COLO668 (cell line): ENCODE results near the gene PRM3.

Experiments
- DNase-seq: peaks from one replicate; lab custom pipeline; 2025; ENCODE audit not compliant: unreplicated experiment; lab: John Stamatoyannopoulos, UW

Gene PRM3

DNA sequence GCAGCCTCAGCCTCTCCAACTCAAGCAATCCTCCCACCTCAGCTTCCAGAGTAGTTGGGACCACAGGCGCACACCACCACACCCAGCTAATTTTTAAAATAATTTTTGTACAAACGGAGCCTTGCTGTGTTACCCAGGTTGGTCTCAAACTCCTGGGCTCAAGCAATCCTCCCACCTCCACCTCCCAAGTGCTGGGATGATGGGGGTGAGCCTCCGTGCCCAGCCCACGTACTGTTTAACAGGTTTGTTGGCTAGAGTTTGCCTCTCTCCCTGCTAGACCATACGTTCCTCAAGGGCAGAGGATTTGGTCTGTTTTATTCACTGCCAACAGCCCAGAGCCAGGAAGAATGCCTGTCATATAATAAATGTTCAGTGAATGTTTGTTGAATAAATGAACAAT lies 44.0 kb downstream of the PRM3 start:
- no peak for DNase-seq

DNA sequence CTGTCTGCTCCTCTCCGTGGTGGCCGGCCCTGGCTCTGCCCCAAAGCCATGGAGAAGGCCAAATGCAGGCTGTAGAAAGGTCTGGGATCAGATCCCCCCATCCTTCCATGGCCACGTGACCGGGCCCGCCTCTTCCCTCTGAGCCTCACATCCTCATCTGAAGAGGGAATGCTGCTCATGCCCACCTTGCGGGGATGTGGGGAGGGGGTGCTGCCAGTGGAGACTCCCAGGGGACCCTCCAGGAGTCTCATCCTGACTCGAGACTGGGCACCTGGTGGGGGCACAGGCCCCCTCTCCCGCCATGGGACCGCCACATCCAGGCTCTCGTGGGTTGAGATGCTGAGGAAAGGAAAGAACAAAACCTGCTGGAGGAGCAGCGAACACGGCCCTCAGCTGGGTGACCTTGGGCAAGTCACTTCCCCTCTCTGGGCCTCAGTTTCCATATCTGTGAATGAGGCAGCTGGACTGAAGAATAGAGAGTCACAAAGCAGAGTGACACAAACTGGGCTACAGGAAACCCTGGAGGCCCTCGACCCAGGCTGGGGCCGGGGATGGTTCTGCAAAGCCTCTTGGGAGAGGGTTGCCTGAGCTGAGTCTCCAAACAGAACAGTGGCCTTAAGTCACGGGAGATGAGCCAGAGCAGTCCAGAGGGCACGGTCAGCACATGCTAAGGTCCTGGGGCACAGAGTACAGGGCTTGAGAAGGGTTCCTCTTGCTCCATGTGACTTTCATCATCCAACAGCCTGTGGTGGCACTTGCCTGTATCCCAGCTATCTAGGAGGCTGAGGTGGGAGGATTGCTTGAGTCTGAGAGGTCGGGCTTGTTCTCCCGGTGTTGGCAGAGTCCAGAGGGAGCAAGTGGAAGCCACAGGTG lies 47.5 kb downstream of the PRM3 start:
- no peak for DNase-seq

DNA sequence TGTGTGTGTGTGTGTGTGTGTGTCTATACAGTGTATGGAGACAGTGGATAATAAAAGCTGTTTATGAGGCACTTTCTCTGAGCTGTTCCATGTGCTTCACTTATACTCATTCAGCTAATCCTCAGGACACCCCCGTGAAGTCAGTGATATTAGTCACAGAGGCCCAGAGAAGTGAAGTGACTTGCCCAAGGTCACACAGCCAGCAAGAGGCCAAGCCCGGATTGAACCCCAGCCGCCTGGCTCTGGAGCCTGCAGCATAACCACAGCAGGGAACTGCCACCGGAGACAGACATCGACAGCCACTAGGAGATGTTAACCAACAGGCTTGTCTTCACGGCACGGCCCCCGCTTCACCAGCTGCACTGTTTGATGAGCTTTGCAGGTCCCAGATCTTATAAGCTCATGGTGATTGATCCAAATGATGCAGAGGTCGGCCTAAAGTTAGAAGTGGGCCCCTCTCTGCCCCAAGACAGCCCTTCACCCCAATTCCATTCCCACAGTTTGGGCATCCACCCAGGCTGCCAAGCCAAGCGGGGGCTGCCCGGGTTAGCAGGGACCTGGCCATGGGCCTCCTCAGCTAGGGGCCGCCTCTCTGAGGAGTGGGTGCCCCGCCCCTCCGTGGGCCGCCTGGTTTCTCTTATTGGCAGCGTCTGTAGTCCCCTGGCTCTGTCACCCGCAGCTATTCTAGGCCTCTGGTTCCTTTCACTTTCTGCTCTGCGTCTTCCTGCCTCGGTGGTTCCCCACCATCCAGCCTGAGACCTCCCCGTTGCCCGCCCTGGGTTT lies 48.3 kb downstream of the PRM3 start:
- DNase-seq: no peak

DNA sequence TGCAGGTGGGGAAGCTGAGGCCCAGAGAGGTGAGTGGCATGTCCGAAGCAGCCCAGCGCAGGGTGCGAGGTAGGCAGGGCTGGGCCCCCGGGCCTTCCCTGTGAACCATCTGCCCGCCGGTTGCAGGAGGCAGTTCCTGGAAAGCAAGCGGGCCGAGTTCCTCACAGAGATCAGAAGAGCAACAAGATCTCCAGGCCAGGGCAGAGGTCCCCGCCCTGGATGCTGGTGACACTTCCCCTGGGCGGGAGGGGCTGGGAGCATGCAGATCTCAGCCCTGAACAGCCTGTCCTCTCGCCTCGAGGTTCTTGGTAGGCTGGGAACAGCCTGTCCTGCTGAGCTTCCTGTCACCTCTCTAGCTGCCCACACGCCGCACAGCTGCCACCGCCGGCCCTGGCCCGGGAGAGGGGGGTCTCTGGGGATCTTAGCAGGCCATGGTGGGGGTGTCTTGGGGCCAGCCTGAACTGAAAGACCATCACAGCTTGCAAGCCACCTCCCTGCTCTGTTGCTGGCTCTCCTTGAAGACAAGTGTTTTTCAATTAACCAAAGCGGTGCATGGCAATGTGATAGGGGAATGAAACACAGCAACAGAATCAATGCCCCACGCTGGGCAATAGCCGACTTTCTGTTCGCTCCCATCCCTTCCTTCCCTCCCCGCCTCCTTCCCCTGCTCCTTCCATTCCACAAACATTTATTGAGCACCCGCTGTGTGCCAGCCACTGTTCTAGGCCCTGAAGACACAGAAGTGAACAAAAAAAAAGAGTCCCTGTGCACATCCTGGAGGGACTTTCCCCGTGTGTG lies 49.1 kb downstream of the PRM3 start:
- no peak for DNase-seq
